ENCODE data around the gene ZNF408.

ZNF408 gene

GRCh38 chr11:46718155-46719019 is 17.6 kb downstream of the ZNF408 start:
- TF ChIP-seq CTCF (IDR thresholded peaks at IDR 0.05; ENCODE audit: borderline replicate concordance, control extremely low read depth, extremely low read depth, insufficient read depth, missing control alignments): no peak
- in situ Hi-C loops (cut with MboI; ENCODE audit: low sequenced_read_pairs, unreplicated experiment): no loop called here
- DNase-seq (ENCODE audit: low spot score): no peak

- no peak for TF ChIP-seq CTCF (IDR thresholded peaks at IDR 0.05; ENCODE audit: borderline replicate concordance, control extremely low read depth, extremely low read depth, insufficient read depth, missing control alignments)
- in situ Hi-C loops (cut with MboI; ENCODE audit: low sequenced_read_pairs, unreplicated experiment): no loop called here
- peak; percentile 14 for DNase-seq (ENCODE audit: low spot score)
Measured at GRCh38 chr11:46719048-46719542, 18.3 kb downstream of the ZNF408 start, which contains the start of gene F2. Gene F2, plus strand, starts transcription at chr11:46719213. Its CDS starts 23 bp downstream, at chr11:46719236.

GRCh38 chr11:46719543-46720218 is 18.9 kb downstream of the ZNF408 start:
- in situ Hi-C loops (cut with MboI; ENCODE audit: low sequenced_read_pairs, unreplicated experiment): no loop called here
- no peak for TF ChIP-seq CTCF (IDR thresholded peaks at IDR 0.05; ENCODE audit: borderline replicate concordance, control extremely low read depth, extremely low read depth, insufficient read depth, missing control alignments)

GRCh38 chr11:46721286-46721685 is 20.5 kb downstream of the ZNF408 start:
- TF ChIP-seq CTCF (IDR thresholded peaks at IDR 0.05; ENCODE audit: borderline replicate concordance, control extremely low read depth, extremely low read depth, insufficient read depth, missing control alignments): no peak

More at GRCh38 chr11:46719543-46720218, 18.9 kb downstream of the ZNF408 start:
- DNase-seq (ENCODE audit: low spot score): no peak

GRCh38 chr11:46722566-46723358 is 21.9 kb downstream of the ZNF408 start:
- no peak for DNase-seq (ENCODE audit: low spot score)
- no peak for TF ChIP-seq CTCF (IDR thresholded peaks at IDR 0.05; ENCODE audit: borderline replicate concordance, control extremely low read depth, extremely low read depth, insufficient read depth, missing control alignments)
- in situ Hi-C loops (cut with MboI; ENCODE audit: low sequenced_read_pairs, unreplicated experiment): no loop called here

More at GRCh38 chr11:46721286-46721685, 20.5 kb downstream of the ZNF408 start:
- in situ Hi-C loops (cut with MboI; ENCODE audit: low sequenced_read_pairs, unreplicated experiment): no loop called here
- DNase-seq (ENCODE audit: low spot score): no peak

- no peak for TF ChIP-seq CTCF (IDR thresholded peaks at IDR 0.05; ENCODE audit: borderline replicate concordance, control extremely low read depth, extremely low read depth, insufficient read depth, missing control alignments)
- DNase-seq (ENCODE audit: low spot score): no peak
- in situ Hi-C loops (cut with MboI; ENCODE audit: low sequenced_read_pairs, unreplicated experiment): no loop called here
Measured at GRCh38 chr11:46723359-46723680, 22.5 kb downstream of the ZNF408 start.
